Right renal cortex interstitium (tissue), 3 donors: Measurements from ENCODE around the gene VHLL. TPM values are rescaled to one million over a fixed set of nuclear protein-coding genes. Genes with fewer than 3 reads are reported as not detected.
"Not testable (repeated sequence)": the region's sequence is repeated elsewhere in the genome, so short reads cannot be mapped to it uniquely, and the experiment has no call there.

Experiments used
- DNase-seq, 3 donors: peaks; one replicate each; pipeline ENCODE4 v3.0.0-alpha.2; 2013; ENCODE audit warnings: low read depth in 3 of 3, low spot score in 2 of 3
- polyA plus RNA-seq, 3 donors: library from polyadenylated mRNA; unstranded; fragments of 120-200 nt; gene quantifications; one replicate each; pipeline ENCODE4 v1.2.1, GENCODE V29; 2013; ENCODE audit not compliant: insufficient read length in 3 of 3

The VHLL gene
- polyA plus RNA-seq: not detected

DNA sequence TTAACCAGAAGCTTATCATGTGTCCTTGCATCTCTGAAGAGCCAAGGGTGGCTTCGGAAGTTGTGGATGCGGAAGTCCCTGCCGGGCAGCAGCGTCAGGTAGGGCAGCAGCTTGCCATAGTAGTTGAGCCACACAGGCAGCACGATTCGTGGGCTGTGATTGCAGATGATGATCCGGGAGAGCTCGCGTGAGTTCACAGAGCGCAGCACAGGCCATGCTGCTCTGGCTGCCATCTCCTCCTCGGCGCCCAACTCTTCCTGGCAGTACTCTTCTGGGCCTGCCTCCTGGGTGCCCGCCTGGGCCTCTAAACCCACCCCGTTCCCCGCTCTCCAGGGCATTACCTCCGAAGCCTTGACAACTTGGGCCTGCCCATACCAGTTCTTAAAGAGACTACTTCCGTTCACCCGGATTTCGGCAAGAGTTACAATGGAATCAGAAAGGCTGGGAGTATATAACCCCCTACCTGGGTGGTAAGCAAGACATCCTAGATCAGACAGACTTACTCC is at the start of gene VHLL:
Gene VHLL, minus strand, starts transcription at position 456 of the 506 bp plus-strand sequence. Its CDS starts 118 bp downstream, at position 338.
- DNase-seq: no peak

DNA sequence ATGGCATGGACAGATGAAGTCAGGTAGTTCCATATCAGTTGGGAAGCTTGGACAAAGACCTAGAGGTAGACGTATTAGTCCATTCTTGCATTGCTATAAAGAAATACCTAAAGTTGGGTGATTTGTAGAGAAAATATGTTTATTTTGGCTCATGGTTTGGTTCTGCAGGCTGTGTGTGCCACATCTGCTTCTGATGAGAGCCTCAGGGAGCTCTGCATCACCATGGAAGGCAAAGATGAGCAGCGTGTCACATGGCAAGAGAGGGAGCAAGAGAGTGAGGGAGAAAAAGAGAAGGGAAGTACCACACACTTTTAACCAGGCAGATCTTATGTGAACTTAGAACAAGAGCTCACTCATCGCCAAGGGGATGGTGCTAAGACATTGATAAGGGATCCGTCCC is 48.2 kb upstream of the VHLL start:
- DNase-seq: no peak

DNA sequence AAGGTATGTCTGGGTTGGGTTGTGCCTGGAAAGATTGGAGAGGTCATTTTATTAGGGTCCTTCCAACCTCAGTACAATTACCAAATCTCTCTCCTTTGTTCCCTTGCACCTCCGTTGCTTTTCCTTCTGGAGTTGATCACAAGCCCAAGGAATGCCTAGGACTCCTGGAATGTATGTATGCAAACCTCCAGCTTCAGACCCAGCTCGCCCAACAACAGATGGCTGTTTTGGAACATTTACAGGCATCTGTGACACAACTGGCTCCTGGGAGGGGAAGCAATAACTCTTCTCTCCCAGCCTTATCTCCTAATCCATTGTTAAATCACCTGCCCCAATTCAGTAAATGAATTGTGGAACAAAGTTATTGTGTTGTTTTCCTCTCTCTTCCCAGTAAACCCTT is 47.5 kb upstream of the VHLL start:
- no peak for DNase-seq

DNA sequence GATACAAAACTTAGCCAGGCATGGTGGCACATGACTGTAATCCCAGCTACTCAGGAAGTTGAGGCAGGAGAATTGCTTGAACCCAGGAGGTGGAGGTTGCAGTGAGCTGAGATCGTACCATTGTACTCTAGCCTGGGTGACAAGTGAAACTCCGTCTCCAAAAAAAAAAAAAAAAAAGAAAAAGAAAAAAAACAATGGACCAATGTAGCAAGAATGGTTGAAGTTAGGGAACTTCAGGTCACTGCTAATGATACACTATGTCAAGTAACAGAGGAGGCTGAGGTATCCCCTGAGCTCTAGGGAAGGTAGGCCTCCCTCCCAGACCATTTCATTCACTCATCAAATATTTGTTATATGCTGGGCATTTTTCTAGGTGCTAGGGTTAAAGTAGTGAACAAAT is 46.9 kb upstream of the VHLL start:
- not testable (repeated sequence) for DNase-seq

DNA sequence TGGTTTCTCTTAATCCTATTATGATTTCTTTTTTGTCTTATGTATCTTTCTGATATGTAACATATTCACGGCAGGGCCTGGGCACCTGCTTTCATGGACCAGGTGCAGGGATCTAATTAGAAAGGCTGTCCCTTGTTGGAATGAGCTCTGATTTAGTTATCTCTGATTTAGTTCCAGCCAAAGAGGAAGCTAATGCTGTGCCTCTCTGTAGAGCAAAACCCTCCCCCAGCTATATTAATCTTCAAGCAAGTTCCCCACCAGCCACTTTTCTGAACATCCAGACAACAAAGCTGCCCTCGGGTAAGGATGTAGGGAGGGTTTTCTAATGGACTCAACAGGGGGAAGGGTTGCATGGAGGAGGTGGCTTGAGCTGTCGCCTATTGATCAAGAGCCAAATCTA is 45.3 kb upstream of the VHLL start:
- no peak for DNase-seq

DNA sequence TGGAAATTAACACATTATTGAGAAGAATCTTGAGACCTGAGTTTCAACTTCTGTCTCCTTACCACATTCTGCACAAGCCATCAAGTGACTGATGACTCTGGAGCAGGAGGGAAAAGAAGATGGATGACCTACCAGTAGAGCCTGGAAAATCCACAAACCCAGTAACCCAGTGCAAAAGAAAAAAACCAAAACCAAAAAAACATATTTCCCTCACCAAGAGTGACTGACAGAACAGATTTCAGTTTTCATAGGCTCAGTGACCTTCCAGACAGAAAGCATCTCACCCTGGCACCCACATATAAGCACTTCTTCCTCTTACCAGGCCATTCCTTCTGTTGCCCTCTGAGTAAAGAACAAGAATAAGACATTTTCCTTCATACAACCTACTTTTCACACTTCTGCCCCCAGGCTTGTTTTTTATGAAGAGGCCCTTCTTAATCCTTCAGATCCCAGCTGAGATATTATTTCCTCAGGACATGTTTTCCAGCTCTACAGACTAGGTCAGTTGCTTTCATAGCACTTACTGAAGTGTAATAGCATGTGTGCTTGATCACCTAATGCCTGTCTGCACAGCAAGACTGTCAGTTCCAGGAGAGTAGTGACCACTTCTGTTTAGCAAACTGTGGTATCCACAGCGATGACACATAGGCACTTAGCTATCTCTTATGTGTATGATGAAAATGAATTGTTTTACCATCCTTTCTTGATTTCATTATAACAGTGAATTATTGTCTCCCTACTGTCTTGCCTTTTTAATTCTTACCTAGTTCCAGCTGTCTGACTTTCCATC is 43.3 kb upstream of the VHLL start:
- DNase-seq: no peak

DNA sequence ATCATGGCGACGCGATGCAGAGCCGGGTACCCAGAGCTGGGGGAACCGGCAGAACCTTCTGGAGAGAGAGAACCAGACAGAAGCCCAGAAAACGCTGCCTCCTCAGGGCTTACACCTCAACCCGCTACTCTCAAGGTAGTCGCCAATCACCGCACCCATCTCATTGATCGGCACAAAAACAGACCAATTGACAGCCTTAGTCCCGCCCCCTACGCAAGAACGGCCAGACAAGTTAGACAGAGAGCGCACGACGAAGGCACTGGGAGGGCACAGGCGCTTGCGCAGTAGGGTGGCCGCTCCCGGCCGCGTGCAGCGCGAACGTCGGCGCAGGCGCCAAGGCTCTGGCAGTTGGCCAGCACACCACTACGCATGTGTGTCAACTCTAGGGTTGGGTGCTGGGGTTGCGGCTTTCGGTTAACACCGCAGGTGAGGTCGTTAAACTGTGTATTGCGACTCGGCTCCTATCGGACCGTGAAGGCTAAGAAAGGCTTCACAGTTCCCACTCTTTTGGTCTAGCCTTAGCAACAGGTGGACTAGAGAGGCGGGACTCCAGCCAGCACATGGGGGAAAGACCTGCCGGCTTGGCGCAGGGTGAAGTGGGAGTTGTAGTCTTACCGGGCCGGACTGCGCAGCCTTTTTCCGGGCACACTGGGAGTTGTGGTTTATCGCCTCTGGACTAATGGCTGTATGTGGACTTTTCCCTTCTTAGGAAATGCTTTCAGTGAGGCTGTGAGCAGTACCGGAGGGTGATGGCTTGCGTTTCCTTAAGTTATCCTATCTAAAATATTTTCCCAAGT is 39.3 kb upstream of the VHLL start, which contains the start of the genes CCT3 and TSACC:
Gene CCT3, minus strand, starts transcription at position 113 of the 797 bp plus-strand sequence. Its CDS starts 108 bp downstream, at position 5.
Gene TSACC, plus strand, starts transcription at position 347 of the 797 bp plus-strand sequence. CDS start 1,232 bp downstream, outside the sequence.
- DNase-seq: peak; percentile 99 to 100 (median 99)

DNA sequence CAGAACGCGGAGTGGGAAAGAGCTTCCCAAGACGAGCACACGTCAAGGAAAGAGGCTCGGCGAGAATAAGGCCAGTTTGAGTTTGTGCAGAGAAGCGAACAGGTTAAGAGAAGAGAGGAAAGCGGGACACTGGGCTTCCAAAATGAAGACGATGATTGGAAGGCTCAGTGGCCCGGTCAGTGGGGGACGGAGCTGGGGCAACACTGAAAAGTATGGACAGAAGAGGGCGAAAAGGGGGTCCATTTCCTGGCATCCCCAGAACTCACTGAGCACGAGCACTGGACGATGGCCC is 38.7 kb upstream of the VHLL start:
- no peak for DNase-seq

DNA sequence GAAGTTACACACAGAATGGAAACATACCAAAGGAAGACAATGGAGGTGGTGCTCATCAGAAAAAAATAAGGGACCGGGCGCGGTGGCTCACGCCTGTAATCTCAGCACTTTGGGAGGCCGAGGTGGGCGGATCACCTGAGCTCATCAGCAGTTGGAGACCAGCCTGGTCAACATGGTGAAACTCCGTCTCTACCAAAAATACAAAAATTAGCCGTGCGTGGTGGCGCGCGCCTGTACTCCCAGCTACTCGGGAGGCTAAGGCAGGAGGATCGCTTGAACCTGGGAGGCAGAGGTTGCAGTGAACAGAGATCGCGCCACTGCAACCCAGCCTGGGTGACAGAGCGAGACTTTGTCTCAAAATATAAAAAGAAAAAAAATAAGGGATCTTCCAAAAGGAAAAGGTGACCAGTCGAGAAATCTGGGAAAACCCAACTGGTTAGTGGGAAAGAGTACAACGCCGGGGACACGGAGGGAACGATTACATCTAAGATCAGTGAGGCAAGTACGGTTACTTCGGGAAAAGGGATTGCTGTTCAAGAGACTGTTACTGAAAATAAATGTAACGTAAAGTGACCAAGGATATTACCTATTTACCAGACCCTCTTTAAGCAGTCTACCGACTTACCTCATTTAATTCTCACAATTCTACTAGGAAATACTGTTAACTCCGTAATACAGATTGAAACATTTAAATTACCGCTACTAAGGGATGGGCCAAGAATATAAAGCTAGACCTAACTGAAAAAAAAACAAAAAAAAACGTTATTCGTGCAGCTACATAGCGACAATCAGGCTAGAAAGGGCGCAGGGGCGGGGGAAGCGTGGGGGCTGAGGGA is 38.2 kb upstream of the VHLL start:
- DNase-seq: no peak

DNA sequence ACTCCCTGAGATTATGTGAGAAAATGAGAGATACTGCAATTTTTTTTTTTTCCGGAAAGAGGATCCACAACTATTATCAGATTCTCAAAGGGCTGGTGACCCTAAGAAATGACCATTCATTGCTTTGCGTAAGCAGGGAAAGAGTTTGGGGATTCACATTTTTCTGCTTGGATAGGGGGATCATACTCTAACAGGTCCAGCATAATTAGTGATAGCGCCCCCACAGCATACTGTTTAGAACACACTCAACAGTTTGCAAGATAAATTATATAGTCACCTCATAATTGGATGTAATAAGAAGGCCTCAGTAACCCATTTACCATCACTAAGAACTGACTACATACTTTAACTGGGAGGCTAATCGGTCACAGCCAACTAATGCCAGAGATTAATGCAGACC is 37.1 kb upstream of the VHLL start:
- DNase-seq: no peak

DNA sequence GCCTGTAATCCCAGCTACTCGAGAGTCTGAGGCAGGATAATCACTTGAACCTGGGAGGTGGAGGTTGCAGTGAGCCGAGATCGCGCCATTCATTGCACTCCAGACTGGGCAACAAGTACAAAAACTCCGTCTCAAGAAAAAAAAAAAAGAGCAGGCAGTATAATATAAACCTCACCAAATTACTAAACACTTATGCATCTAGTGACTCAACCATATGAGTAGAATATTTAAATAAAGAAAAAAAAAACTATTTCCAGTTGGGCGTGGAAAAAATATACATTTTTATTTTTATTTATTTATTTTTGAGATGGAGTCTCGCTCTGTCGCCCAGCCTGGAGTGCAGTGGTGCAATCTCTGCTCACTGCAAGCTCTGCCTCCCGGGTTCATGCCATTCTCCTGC is 24.1 kb upstream of the VHLL start:
- DNase-seq: not testable (repeated sequence)

DNA sequence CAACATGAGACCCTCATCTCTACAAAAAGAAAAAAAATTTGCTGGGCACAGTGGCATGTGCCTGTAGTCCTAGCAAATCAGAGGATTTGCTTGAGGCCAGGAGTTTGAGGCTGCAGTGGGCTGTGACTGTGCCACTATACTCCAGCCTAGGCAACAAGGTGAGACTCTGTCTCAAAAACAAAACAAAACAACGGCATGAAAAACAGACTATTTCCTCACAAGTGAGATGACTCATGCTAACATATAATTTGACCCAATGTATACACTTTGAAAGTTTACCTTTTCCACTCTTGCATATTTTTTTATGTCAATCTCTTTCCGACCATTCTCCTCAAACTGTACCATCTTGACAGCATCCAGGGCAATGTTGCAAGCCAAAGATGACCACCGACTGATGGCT is 21.5 kb upstream of the VHLL start:
- DNase-seq: no peak

DNA sequence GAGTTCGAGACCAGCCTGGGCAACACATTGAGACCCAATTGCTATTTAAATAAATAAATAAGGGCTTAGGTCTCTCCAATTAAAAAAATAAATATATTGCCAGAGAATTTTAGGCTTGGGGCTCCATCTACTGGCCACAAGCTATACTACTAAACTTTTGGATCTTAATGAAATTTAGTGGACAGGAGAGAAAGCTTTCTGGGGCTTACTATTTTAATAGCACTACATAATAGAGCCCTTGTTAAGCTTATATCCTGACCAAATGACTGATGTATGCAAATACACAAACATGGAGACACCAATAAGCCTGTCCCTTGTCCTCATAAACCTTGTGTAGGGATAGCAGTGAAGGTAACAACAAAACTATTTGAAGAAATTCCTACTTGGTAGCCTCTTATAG is 20.6 kb upstream of the VHLL start:
- no peak for DNase-seq

DNA sequence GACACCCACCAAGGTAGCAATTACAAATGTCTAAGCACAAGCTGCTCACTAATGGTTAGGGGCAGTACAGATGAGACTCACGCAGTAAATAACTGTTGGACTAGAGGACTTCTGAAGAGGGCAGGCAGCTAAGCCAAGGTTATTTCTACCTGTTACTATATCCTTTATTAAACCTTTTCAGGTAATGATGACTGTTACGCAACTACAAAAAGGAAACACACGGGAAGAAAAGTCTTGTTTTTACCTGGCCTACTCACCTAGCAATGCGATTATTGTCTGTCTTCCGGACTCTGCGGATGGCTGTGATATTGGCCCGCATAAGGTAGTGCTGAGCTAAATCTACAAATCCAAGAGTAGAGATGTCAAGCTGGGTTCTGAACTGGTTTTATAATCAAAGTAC is 17.8 kb upstream of the VHLL start:
- no peak for DNase-seq

DNA sequence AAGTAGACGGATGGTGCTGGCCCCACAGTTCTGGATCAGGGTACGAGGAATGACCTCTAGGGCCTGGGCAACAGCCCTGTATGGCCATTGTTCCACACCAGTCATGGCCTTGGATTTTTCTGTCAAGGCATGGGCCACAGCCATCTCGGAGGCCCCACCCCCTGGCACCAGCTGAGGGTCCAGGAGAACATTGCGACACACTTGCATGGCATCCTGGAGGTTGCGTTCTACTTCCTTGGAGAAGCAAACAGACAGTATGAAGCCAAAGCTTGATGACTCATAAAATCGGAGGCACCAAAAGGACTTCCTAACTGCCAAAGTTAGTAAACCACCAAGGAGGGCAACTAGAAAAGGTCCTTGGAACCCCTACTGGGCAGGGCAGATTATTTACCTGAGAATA is 11.9 kb upstream of the VHLL start:
- DNase-seq: no peak

DNA sequence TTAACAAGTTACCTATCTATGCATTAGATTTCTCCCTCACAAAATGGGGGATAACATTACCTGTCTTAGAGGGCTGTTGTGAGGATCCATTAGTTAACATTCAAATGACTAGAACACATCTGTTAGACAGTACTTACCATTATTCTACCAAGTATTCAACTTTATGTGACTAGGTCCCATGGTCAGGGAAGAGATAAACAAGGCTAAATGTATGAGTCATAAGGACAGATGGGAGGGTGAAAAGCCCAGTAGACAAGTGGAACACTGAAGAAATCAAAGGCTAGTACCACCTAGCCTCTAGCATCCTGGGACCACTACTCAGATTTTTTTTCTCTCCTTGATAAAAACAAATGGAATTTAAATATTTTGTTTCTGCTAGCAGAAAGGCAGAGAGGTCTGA is 9.0 kb upstream of the VHLL start:
- DNase-seq: no peak

DNA sequence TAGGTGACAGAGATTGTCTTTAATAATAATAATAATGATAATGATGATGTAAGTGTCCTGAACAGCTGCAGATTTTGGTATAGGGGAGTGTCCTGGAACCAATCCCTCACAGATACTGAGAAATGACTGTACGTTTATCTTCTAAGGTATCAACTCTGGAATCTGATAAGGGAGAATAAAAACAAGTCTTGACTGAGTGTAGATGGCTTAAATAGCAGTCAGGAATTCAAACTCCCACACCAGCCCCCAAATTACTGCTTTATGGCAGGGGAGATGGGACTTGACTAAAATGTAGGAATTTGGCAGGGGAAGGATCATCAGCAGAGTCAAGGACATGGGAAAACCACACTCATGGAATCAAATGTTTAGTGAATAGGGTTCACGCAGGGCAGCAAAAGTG is 6.1 kb upstream of the VHLL start:
- no peak for DNase-seq

DNA sequence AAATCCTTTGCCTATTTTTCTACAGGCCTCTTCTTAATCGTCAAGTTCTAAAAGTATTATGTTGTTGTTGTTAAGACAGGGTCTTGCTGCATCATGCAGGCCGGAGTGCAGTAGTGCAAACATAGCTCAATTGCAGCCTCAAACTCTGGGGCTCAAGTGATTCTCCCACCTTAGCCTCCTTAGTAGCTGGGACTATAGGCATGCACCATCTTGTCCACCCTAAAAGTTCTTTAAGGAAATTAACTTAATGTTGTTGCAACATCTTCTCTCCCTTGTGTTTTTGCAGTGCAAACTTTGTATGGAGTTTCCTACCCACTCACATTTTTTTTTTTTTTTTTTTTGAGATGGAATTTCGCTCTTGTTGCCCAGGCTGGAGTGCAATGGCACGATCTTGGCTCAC is 4.1 kb upstream of the VHLL start:
- no peak for DNase-seq

DNA sequence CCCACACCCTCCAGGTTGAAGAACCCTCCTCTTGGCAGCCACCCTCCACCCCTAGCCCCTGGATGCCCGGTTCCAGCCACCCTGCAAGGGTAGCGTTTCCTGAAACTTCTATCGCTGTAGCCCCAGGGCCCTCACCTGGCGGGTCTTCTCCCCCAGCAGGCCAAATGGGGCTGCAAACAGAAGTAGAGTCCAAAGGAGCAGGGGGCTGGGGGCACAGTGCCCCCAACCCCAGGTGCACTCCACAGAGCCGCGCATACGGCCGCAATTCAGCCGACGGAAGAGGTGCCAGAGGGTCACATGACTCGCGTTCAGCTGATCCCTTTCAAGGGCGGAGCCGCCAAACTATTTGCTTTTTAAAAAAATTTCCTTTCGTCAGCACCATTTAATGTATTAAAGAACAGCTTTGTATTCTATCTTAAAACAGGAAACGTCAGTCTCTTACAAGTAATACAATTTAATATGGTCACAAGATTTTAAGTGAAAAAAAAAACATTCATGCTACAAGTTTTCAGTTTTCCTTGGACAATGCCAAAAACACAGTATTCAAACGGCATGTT is 3.6 kb downstream of the VHLL start, which contains the start of gene GLMP:
Gene GLMP, minus strand, starts transcription at position 289 of the 557 bp plus-strand sequence. Its CDS starts 34 bp downstream, at position 255.
- peak in 1 of 3 donors; percentile 47 for DNase-seq

DNA sequence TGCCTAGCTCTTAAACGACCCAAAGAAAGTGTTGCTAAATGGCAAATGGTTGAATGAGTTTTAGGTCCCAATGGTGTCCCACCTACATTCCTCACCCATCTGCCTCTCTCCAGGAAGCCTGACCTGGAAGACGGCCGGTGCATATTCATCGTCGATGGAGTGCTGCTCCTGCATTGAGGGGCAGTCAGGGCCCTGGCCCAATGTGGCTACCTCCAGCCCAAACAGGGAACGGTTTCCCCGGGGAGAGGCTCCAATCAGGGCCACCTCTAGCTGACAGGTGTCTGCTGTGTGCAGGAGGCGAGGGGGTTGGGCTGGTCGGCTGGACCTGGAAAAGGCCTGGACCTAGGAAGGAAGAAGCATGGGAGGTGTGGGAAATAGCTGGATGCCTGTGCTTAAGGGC is 5.2 kb downstream of the VHLL start:
- no peak for DNase-seq

DNA sequence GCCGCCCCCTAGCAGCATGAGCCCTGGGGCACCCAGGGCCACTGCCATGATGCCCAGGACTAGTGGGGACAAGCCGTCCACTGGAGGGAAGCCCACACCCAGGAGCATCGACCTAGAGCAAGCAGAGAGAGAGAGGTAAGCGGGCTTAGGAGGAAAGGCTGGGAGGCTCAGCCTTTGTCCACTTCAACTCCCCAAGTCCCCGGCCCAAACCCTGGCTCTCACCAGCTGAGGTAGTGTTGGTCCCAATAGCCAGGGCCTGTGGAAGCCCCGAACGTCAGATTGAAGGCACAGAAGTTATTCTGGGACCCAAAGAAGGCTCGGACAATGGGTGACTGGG is 6.0 kb downstream of the VHLL start:
- no peak for DNase-seq
